Endothelial cell of umbilical vein (primary cell): Measurements from ENCODE around the gene FRMD4A. TPM values are rescaled to one million over a fixed set of nuclear protein-coding genes. Genes with fewer than 3 reads are reported as not detected.

Experiments used
- BruUV-seq: library from RNA; stranded (reverse); fragments of 400-500 nt; replicated peaks from 2 replicates; lab custom pipeline; 2021; lab: Mats Ljungman, UMichigan
- CTCF ChIA-PET: fragments of 300-600, 350-600 bp; sonication (Branson Sonifier 250); formaldehyde crosslinking; loops from one replicate; lab custom pipeline; 2021; ENCODE audit warnings: antibody characterized with exemption, inconsistent platforms; lab: Charles Lee
- POLR2A ChIA-PET: fragments of 300-600, 350-600 bp; sonication (Branson Sonifier 250); formaldehyde crosslinking; loops from one replicate; lab custom pipeline; 2021; ENCODE audit warnings: antibody characterized with exemption, inconsistent platforms; lab: Charles Lee
- DNase-seq: peaks from one replicate; pipeline ENCODE4 v3.0.0-alpha.2; 2011; ENCODE audit warnings: low read depth, low spot score
- FAIRE-seq: peaks from 2 replicates; lab custom pipeline; 2011; peaks lifted over from hg19 to GRCh38; lab: Jason Lieb, UNC
- H2AFZ ChIP-seq: 2 replicates; pipeline ENCODE4 v1.6.0; 2012; ENCODE audit warnings: low read depth, low read length, control low read depth, inconsistent platforms
- H3K27ac ChIP-seq: 2 replicates; pipeline ENCODE4 v1.5.1; 2011; ENCODE audit warnings: low read depth, mild to moderate bottlenecking, control low read depth, low read length, moderate library complexity; ENCODE audit not compliant: insufficient read depth
- H3K27me3 ChIP-seq, 2 experiments: 2 replicates each; pipeline versions ENCODE4 v1.6.0 to v1.6.1; 2011; ENCODE audit warnings: low read length in 2 of 2, mixed read lengths in 1 of 2; ENCODE audit not compliant: control insufficient read depth in 2 of 2, insufficient read depth in 2 of 2
- H3K36me3 ChIP-seq, 2 experiments: 2 replicates in 1 of 2; 3 replicates in 1 of 2; pipeline ENCODE4 v1.5.1; 2011; ENCODE audit warnings: low read length in 2 of 2, mild to moderate bottlenecking in 1 of 2, moderate library complexity in 1 of 2; ENCODE audit not compliant: control insufficient read depth in 2 of 2, insufficient read depth in 2 of 2; ENCODE audit errors: extremely low read depth in 1 of 2
- H3K4me1 ChIP-seq: 3 replicates; pipeline ENCODE4 v1.5.1; 2011; ENCODE audit warnings: mild to moderate bottlenecking, low read length; ENCODE audit not compliant: control insufficient read depth, insufficient read depth; ENCODE audit errors: extremely low read depth
- H3K4me2 ChIP-seq: 2 replicates; pipeline ENCODE4 v1.6.1; 2011; ENCODE audit warnings: low read length, control low read depth, mixed read lengths; ENCODE audit not compliant: insufficient read depth
- H3K4me3 ChIP-seq, 3 experiments: fragments of 200-600 bp in 1 of 3; sonication (generic), shearing (Covaris generic) in 1 of 3; replicated peaks in 1 of 3; 2 replicates each; pipeline ENCODE4 v1.5.1; 2011 to 2016; ENCODE audit warnings: control low read depth in 3 of 3, low read length in 3 of 3, mild to moderate bottlenecking in 2 of 3, inconsistent platforms in 1 of 3, low read depth in 1 of 3, moderate library complexity in 1 of 3; ENCODE audit not compliant: insufficient read depth in 1 of 3
- H3K79me2 ChIP-seq: 2 replicates; pipeline ENCODE4 v1.6.0; 2012; ENCODE audit warnings: low read length, inconsistent platforms; ENCODE audit not compliant: control insufficient read depth, insufficient read depth
- H3K9ac ChIP-seq: replicated peaks from 2 replicates; pipeline ENCODE3; 2011; ENCODE audit warnings: low read length, control low read depth; ENCODE audit not compliant: insufficient read depth; ENCODE audit errors: extremely low read depth
- H3K9me1 ChIP-seq: replicated peaks from 3 replicates; pipeline ENCODE4 v1.6.0; 2011; ENCODE audit warnings: mild to moderate bottlenecking, low read length; ENCODE audit not compliant: control insufficient read depth, insufficient read depth; ENCODE audit errors: extremely low read depth
- H3K9me3 ChIP-seq: replicated peaks from 2 replicates; pipeline ENCODE4 v1.5.1; 2012; ENCODE audit warnings: low read length, inconsistent platforms; ENCODE audit not compliant: control insufficient read depth, insufficient read depth
- H4K20me1 ChIP-seq: replicated peaks from 2 replicates; pipeline ENCODE3; 2011; ENCODE audit warnings: mild to moderate bottlenecking, low read length; ENCODE audit not compliant: control insufficient read depth, insufficient read depth; ENCODE audit errors: extremely low read depth
- CTCF ChIP-seq, 2 donors: IDR thresholded peaks; 1 replicate in 1 of 2; 2 replicates in 1 of 2; pipeline ENCODE4 v1.5.1; 2011; ENCODE audit warnings: low read length in 2 of 2, mild to moderate bottlenecking in 2 of 2, moderate library complexity in 2 of 2, control low read depth in 1 of 2, inconsistent platforms in 1 of 2, low read depth in 1 of 2; ENCODE audit not compliant: insufficient read depth in 1 of 2; ENCODE audit errors: extremely low read depth in 1 of 2
- EZH2 ChIP-seq: IDR thresholded peaks from 2 replicates; pipeline ENCODE4 v1.6.1; 2012; ENCODE audit warnings: borderline replicate concordance, low read depth, mild to moderate bottlenecking, moderate library complexity, low read length, inconsistent platforms; ENCODE audit not compliant: severe bottlenecking
- FOS ChIP-seq: IDR thresholded peaks from 2 replicates; pipeline ENCODE4 v1.6.1; 2011; ENCODE audit warnings: mild to moderate bottlenecking, low read length, moderate library complexity, borderline replicate concordance; ENCODE audit not compliant: insufficient read depth
- GATA2 ChIP-seq: IDR thresholded peaks from 2 replicates; pipeline ENCODE4 v1.7.0; 2011; ENCODE audit warnings: low read depth, mild to moderate bottlenecking, moderate library complexity, mixed read lengths, low read length; ENCODE audit not compliant: insufficient read length, insufficient read depth
- JUN ChIP-seq: IDR thresholded peaks from 2 replicates; pipeline ENCODE4 v1.6.1; 2011; ENCODE audit warnings: borderline replicate concordance, low read depth; ENCODE audit not compliant: insufficient read length, insufficient read depth
- MAX ChIP-seq: IDR thresholded peaks from 2 replicates; pipeline ENCODE4 v1.6.1; 2011; ENCODE audit not compliant: insufficient read depth, insufficient read length
- MYC ChIP-seq: IDR thresholded peaks from one replicate; pipeline ENCODE4 v1.6.1; 2011; ENCODE audit warnings: mild to moderate bottlenecking, low read depth, low read length
- POLR2A ChIP-seq: IDR thresholded peaks from 2 replicates; pipeline ENCODE4 v1.6.1; 2012; ENCODE audit warnings: low read depth, mild to moderate bottlenecking, control low read depth, low read length
- POLR2AphosphoS5 ChIP-seq: IDR thresholded peaks from 2 replicates; pipeline ENCODE4 v1.6.1; 2012; ENCODE audit warnings: low read depth, mild to moderate bottlenecking, control low read depth, low read length, moderate library complexity; ENCODE audit not compliant: insufficient read depth
- dilution Hi-C: fragments of 300-500 bp; cut with MboI; formaldehyde crosslinking; loops from one replicate; pipeline ENCODE4 v1.15.0; 2019; ENCODE audit warnings: low sequenced_read_pairs; ENCODE audit not compliant: extremely low pct_ligation_motif_present
- intact Hi-C: fragments of 100-400 bp; cut with micrococcal nuclease; formaldehyde crosslinking; loops from one replicate; pipeline ENCODE4 v1.10.0; 2022
- polyA plus RNA-seq, 4 experiments: library from polyadenylated mRNA; depleted of rRNA in 3 of 4; stranded (reverse) in 3 of 4; unstranded in 1 of 4; fragments of >200 nt; gene quantifications; 2 replicates each; pipeline versions ENCODE4 v1.2.1 to v1.2.3, GENCODE V29; 2011 to 2012; ENCODE audit warnings: missing spikeins in 1 of 4
- total RNA-seq: library from RNA; stranded (reverse); gene quantifications from 2 replicates; pipeline ENCODE4 v1.2.3, GENCODE V29; 2021

Gene FRMD4A
- total and polyA plus RNA-seq, 2 donors (not counting 3 experiments of a cell fraction or from before 2014, with no cell fraction given) = 123 to 148 TPM

- no peak overlapping the region for H3K9ac ChIP-seq
- no peaks in the 10 kb centered on the region for H3K9me3 ChIP-seq
- BruUV-seq = no TSS peak
- no peaks in the 10 kb centered on the region for H4K20me1 ChIP-seq
- ChIA-PET POLR2A (no interaction called here), CTCF (interaction anchor here (1.3 kb wide), 1 partner anchor 11 kb away, joined by 5 read pairs; no protein-coding TSS in a partner anchor)
- H3K4me3 ChIP-seq = no peak overlapping the region
- H3K27me3 ChIP-seq = no peaks in the 10 kb centered on the region
- no peaks in the 10 kb centered on the region for H3K36me3 ChIP-seq
- no peaks in the 10 kb centered on the region for H3K9me1 ChIP-seq
- dilution Hi-C loops = no loop called here
- intact Hi-C loops = loop anchor here (5.0 kb wide), 1 partner anchor 40 kb away; no protein-coding TSS in a partner anchor
- no peak overlapping the region for H2AFZ ChIP-seq
- H3K27ac ChIP-seq = no peak overlapping the region
- H3K4me2 ChIP-seq = no peak overlapping the region
- no peak for FAIRE-seq
- H3K79me2 ChIP-seq = no peaks in the 10 kb centered on the region
- peaks cover 24% of the 10 kb centered on the region for H3K4me1 ChIP-seq
- no peak for TF ChIP-seq GATA2
- peak; percentile 23 for TF ChIP-seq FOS
- no peak for DNase-seq
Measured at GRCh38 chr10:13922586-13922985, 408.1 kb downstream of the FRMD4A start.

DNA sequence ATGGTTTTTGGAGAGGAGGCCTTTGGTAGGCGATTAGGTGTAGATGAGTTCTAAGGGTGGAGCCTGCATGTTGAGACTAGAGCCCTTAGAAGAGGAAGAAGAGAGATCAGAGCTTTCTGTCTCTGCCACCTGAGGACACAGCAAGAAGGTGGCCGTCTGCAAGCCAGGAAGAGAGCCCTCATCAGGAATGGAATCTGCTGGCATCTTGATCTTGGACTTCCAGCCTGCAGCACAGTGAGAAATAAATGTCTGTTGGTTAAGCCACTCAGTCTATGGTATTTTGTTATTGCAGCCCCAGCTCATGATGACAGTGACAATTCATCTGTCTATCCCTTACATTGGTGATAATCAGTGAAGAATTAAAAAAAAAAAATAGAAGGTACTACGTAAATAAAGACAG lies 408.8 kb downstream of the FRMD4A start:
- no peaks in the 10 kb centered on the region for H3K9me1 ChIP-seq
- no peak overlapping the region for H3K4me2 ChIP-seq
- H3K9me3 ChIP-seq = no peaks in the 10 kb centered on the region
- no peak overlapping the region for H3K27ac ChIP-seq
- no peak overlapping the region for H2AFZ ChIP-seq
- TF ChIP-seq GATA2 (no peak), MYC (no peak), POLR2A (no peak), MAX (no peak), FOS (no peak), JUN (no peak), EZH2 (no peak), CTCF (IDR thresholded peaks at IDR 0.05; ENCODE audit: extremely low read depth in 1 of 2, insufficient read depth in 1 of 2, low read depth in 1 of 2, low read length in 2 of 2) (no peak), POLR2AphosphoS5 (no peak)
- DNase-seq (no peak), FAIRE-seq (no peak)
- dilution Hi-C loops (no loop called here), intact Hi-C loops (loop anchor here (5.0 kb wide), 1 partner anchor 40 kb away; no protein-coding TSS in a partner anchor)
- H3K4me1 ChIP-seq = peaks cover 24% of the 10 kb centered on the region
- no peak overlapping the region for H3K9ac ChIP-seq
- CTCF ChIA-PET = interaction anchor here (1.3 kb wide), 1 partner anchor 10 kb away, joined by 5 read pairs; no protein-coding TSS in a partner anchor
- POLR2A ChIA-PET = no interaction called here
- no TSS peak for BruUV-seq
- H3K27me3 ChIP-seq = no peaks in the 10 kb centered on the region
- H3K79me2 ChIP-seq = no peaks in the 10 kb centered on the region
- no peaks in the 10 kb centered on the region for H4K20me1 ChIP-seq
- H3K4me3 ChIP-seq = no peak overlapping the region
- no peaks in the 10 kb centered on the region for H3K36me3 ChIP-seq
